Stomach (tissue), 4 donors: ENCODE data around the gene TMCO1.

Experiments
- EP300 ChIP-seq: sonication (generic); formaldehyde crosslinking; IDR thresholded peaks from one replicate; pipeline ENCODE4 v1.6.1; 2017; ENCODE audit warnings: antibody characterized with exemption
- POLR2A ChIP-seq, 4 donors: fragments of 450-650 bp; IDR thresholded peaks; one replicate each; pipeline ENCODE4 v1.6.1; 2016; ENCODE audit warnings: antibody characterized with exemption in 4 of 4, control low read depth in 2 of 4, mild to moderate bottlenecking in 1 of 4, moderate library complexity in 1 of 4

DNA sequence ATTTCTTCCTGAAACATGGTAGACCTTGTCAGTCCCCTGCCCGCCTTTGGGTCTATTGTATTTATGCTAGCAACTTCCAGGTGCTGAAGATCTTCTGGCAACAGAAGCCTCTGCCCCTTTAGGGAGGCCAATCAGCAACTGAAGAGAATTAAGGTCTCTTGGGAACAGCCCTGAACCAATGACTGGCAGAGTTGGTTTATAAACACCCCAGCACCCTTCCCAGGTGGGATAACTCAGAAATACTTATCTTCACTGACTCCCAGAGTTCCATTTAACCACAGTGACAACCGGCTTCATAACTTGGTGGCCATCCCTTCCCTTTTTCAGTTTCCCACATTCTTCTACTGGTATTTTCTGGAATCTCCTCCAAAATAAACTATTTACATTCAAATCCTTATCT is 27.2 kb upstream of the TMCO1 start:
- TF ChIP-seq EP300 (no peak), POLR2A (IDR thresholded peaks at IDR 0.05) (no peak)
